ENCODE results near the gene RAB4A.
"Not testable (repeated sequence)": the region's sequence is repeated elsewhere in the genome, so short reads cannot be mapped to it uniquely, and the experiment has no call there.

RAB4A gene

DNA sequence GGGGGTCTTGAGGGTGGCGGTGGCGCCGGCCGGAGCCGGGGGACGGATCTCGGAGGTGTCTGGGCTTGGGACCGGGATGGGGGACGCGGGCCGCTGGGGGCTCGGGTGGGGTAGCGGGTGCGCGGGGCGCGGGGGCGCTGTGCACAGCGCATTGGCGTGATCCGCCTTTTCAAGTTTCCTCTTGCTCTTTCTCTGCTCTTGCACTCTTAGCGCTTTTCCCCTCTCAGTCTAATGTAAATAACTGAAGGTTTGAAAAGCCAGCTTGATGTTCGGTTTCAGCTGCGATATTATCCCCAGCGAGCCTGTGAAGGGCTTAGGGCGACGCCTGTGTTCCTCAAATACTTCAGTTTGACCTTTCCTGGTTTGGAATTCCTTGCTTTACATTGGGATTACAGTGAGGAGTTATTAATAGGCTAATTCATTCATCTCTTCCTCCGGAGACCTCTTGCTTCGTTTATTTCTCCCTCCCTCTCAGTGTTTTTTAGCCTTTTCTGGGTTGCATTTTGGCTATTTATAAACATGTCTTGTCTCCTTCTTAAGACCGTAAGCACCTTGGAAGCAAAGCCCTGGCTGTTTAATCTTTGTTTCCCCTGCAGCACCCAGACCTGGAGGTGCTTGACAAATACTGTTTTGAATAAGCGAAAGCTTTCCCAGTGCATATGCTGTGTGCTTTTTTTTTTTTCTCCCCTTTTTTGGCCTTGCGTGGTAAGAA is 693 bp downstream of the RAB4A start:
- DNase-seq (ENCODE audit: extremely low read depth in 1 of 2, low read depth in 1 of 2): peak in 1 of 2 donors; percentile 30

DNA sequence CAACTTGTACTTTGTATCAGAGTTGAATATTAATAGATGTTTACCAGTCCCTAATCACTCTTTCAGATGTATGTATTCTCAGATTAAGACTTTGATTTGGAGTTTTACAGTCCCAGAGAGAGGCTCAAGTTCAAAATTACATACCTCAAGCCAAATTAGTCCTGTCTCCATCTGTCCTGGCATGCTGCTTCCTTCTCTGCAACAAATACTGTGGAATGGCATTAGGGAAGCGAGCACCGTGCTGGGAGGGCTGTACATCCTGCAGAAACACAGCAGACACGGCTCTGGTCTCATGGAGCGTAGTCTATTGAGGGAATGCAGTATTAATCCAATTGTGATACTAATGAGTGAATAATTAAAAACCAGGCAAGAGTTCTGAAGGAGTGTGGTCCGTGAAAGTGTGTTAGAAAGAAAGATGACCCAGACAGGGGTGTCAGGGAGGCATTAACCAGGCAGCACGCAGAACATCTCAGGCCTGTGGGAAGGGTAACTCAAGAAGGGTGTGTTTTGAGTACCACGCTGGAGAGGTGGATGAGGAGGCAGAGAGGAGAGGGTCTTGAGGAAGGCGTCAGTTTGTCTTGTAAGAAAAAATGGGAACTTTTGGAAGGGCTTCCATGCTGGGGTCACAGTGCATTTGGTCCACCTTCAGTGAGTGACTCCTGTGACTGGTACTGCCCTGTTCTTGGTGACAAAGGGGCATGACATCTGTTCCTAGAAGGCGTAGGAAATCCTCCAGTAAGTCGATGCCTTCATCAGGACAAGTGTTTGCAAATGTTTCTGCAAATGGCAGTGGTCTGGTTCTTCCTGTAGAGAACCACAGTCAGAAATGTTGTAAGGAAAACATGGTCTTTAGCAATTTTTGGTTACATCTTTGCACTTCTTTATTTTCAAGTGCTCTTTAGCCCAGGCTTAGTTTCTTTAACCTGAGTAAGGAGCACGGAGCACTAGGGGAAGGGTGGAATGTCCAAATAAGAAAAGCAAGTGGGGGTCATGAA is 1.6 kb downstream of the RAB4A start:
- DNase-seq (ENCODE audit: extremely low read depth in 1 of 2, low read depth in 1 of 2): no peak

DNA sequence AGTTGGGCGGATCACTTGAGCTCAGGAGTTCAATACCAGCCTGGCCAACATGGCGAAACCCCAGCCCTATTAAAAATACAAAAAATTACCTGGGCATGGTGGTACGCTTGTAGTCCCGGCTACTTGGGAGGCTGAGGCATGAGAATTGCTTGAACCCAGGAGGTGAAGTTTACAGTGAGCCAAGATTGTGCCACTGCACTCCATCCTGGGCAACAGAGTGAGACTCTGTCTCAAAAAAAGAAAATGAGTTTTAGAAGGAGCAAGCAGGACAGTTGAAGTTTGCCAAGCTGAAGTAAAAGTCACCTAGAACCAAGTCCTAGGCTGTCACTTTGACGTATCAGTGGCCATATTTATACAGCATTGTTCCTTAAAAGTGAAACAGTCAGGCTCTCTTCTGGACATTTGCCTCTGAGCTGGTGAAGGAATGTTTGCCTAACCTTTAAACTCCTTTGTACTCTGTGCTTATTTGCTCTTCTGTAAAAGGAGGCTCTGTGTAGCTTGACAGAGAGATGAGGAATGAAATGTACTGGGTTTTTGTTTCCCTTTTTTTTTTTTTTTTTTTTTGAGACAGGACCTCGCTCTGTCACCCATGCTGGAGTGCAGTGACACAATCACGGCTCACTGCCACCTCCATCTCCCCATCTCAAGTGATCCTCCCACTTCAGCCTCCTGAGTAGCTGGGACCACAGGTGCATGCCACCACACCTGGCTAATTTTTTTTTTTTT is 2.8 kb downstream of the RAB4A start:
- no peak for DNase-seq (ENCODE audit: extremely low read depth in 1 of 2, low read depth in 1 of 2)

DNA sequence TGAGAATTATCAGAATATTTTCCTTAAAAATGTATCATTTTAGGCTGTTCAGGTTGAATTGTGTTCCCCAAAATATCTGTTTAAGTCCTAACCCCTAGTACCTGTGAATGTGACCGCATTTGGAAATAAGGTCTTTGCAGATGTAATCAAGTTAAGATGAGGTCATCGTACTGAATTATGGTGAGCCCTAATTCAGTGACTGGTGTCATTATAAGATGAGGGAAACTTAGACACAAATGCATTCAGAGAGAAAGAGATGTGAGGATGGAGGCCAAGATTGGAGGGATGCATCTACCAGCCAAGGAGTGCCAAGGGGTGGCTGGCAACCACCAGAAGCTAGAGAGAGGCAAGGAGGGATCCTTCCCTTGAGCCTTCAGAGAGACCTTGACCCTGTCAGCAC is 4.1 kb downstream of the RAB4A start:
- no peak for DNase-seq (ENCODE audit: extremely low read depth in 1 of 2, low read depth in 1 of 2)

DNA sequence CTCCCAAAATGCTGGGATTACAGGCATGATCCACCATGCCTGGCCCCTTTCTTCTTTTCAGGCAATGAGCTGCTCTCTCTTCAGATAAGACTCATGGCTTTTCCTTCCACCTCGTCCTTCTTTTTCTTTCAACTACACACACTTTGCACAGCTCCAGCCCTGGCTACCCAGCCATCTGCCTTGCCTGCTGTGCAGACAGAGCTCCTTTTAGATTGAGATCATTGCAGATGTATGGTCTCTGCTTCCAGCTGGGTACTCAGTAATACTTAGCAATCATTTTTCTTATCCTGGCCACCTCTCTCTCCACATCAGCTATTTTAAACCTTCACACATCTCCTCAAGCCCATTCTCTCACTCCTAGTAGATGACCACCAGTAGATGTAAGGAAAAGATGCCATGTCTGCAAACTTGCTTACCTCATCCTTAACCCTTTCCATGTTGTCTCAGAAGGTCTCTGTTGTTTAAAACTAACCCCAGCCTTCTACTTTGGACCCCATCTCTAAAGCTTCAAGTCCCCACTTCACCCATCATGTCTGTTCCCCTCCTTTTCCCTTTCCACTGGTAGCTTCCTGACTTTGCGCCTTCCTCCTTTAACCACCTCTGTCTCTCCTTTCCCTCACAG is 7.3 kb downstream of the RAB4A start:
- no peak for DNase-seq (ENCODE audit: extremely low read depth in 1 of 2, low read depth in 1 of 2)

DNA sequence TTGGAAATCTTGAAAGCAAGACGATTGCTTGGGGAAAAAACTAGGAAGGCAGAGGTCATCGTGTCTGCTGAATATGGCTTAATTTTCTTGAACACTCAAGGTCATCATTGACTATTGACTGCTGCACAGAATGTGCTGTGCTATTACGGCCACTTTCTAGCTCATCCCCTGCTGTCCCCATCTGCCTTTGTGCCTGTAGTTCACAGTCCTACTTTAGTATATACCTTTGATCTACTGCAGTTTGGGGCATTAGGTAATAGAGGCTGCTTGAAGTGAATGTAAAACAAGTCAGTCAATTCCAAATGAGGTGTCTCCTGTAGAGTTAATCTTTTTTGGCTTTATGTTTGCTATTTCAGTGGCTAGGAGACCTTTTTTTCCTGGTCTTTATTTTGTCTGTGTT is 8.3 kb downstream of the RAB4A start:
- no peak for DNase-seq (ENCODE audit: extremely low read depth in 1 of 2, low read depth in 1 of 2)

DNA sequence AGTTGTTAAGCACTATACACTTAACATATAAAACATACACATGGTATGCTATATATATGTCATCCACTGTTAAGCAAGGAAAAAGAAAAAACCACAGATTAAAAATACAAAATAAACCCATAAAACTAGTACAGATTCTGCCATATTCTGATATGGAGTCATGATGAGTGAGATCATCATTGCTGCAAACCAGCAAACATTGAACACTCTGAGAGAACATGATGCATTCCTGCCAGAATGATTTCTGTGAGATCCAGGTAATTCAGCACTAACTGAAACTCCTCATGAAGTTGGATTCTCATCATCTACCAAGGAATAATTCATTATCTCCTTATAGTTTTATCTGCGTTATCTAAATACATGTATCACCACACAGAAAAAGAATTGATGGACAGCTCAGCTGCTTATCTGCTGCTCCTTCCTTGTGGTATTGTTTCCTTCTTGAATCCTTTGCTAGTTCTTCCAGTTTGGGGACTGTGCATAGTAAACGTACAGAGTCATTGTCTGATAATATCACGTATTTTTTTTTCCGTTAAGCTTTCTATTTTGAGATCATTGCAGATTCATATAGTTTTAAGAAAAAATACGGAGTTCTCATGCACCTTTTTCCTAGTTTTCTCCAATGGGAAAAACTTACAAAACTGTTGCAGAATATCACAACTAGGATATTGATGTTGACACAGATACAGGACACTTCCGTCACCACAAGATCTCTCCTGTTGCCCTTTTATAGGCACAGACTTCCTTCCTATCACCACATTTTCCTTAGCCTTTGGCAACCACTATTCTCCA is 9.3 kb downstream of the RAB4A start:
- no peak for DNase-seq (ENCODE audit: extremely low read depth in 1 of 2, low read depth in 1 of 2)

DNA sequence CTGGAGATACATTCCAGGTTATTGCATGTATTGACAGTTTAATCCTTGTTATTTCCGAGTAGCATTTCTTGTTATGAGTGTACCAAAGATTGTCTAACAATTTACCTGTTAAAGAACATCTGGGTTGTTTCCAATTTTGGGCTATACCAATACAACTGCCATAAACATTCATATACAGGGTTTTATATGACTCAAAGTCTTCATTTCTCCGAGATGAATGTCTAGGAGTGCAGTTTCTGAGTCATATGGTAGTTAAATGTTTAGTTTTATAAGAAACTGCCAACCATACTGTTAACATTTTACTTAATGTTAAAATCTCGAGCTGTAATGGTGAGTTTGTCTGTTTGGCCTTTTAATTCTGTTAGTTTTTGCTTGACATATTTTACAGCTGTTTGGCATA is 10.0 kb downstream of the RAB4A start:
- no peak for DNase-seq (ENCODE audit: extremely low read depth in 1 of 2, low read depth in 1 of 2)

DNA sequence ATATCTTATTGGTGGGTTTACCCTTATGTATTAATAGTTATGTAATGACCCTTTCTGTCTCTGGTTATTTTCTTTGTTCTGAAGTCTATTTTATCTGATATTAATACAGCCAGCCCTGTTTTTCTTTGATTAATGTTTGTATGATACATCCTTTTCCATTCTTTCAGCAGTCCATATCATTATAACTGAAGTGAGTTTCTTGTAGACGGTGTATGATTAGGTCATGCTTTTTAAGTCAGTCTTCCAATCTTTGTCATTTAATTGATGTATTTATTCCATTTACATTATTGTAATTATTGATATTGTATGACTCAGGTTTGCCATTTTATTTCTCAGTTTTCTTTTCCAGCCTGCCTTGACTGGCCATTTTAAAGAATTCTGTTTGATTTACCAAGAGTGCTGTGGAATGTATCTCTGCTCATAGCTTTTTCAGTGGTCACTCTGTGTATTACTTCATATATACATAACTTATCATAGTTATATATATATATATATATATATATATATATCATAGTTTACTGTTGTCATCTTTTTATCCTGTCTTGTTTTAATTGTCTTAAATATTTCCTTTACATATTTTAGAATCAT is 10.5 kb downstream of the RAB4A start:
- no peak for DNase-seq (ENCODE audit: extremely low read depth in 1 of 2, low read depth in 1 of 2)

DNA sequence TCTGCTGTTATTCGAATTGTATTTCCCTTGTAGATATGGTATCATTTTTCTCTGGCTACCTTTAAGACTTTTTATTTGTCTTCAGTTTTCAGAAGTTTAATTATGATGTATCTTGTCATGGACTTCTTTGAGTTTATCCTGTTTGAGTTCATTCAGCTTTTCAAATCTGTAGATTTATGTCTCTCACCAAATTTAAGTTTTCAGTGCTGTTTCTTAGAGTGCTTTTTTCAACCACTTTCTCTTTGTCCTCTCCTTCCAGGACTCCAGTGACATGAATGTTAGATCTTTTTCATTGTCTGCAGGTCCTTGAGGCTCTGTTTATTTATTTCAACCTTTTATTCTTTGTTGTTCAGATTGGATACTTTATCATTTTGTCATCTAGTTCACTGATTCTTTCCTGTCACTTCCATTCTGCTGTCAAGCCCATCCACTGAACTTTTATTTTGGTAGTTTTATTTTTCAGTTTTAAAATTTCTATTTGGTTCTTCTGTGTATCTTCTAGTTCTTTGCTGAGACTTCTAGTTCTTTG is 11.4 kb downstream of the RAB4A start:
- no peak for DNase-seq (ENCODE audit: extremely low read depth in 1 of 2, low read depth in 1 of 2)

DNA sequence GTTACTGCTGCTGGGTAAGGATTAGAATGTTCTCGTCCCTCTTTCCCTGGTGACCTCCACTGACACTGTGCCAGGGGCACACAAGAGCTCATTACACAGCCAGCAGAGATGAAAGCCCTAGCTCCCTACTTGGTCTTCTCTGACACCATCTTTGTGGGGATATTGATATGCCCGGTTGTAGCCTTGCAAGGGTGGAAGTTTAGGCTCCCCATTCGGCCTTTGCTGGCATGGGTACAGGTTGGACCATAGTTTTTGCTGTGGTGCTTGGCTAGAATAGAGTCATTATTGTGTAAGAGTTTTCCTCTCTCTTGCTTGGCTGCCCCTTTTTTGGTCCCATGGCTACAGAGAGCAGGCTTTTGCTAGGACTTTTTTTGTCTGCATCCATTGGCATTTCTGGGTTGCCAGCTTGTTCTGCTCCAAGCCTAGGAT is 12.3 kb downstream of the RAB4A start:
- DNase-seq (ENCODE audit: extremely low read depth in 1 of 2, low read depth in 1 of 2): no peak

DNA sequence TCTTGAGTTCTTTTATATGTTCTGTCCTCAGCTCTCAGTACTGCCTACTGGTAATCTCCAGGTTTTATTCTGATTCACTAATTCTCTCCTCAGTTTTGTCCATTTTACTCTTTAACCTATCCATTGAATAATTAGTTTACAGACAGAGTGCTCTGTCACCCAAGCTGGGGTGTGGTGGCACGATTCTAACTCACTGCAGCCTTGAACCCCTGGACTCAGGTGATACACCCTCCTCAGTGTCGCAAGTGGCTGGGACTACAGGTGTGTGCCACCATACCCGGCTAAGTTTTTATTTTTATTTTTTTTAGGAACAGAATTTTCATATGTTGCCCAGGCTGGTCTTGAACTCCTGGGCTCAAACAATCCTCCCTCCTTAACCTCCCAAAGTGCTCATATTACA is 14.0 kb downstream of the RAB4A start:
- no peak for DNase-seq (ENCODE audit: extremely low read depth in 1 of 2, low read depth in 1 of 2)

DNA sequence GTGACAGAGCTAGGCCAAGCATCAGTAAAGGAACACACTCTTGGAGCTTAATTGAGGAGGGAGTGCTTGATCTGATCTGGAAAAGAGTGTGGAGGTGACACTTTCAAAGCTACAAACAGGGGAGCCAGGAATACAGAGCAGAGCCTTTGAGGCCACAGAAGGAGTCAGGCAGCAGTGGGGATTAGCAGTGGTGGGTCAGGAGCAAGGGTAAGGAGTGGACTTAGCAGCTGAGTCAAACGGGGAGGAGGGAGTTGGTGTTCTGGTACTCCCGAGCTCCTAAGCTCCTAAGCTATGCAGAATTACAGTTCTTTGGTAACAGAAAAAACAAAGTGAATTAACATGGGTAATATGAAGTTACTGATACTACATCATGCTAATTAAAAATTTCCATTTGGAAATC is 14.5 kb downstream of the RAB4A start:
- no peak for DNase-seq (ENCODE audit: extremely low read depth in 1 of 2, low read depth in 1 of 2)

DNA sequence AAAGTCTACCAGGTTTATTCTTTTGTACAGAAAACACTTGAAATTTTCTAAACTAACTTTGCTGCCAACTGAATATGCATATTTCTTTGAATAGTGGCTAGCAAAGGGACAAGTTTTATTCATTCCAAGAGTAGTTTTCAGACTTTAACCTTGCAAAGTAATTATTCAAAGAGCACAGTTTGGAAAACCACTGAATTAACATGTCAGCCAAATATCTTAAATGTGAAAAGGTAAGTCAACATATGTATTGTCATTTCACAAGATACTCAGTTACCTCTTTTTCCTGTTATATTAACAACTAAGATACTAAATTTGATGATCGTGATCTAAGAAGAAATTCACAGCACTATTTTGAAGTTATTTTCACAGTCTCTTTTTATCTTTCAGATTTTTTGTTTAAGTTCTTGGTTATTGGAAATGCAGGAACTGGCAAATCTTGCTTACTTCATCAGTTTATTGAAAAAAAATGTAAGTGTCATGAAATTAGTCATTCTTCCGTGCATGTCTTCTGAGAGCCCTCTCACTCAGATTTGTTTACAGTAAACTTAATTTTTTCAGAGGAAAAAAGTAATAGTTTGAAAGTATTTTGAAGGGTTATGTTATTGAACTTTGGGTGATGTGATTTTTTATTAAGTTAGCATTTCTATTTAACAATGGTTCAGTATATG is 15.3 kb downstream of the RAB4A start:
- no peak for DNase-seq (ENCODE audit: extremely low read depth in 1 of 2, low read depth in 1 of 2)

DNA sequence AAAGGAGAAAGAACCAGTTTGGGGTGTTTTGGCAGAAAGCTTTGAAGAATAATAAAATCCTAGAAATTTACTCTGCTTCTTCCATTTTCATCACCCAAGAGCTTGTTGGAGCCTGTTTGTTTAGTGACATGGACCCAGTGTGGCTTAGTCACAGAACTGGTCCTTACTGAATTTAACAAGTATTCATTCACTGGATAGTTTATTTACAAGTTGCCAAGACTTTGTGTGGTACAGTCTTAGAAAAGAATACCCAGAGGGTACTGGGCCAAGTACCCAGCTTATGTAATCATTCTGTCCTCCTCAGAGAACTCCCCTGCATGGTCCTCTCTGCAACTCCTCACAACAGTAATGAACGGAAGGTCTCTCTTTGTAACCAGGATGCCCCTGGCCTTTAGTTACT is 16.4 kb downstream of the RAB4A start:
- DNase-seq (ENCODE audit: extremely low read depth in 1 of 2, low read depth in 1 of 2): no peak

DNA sequence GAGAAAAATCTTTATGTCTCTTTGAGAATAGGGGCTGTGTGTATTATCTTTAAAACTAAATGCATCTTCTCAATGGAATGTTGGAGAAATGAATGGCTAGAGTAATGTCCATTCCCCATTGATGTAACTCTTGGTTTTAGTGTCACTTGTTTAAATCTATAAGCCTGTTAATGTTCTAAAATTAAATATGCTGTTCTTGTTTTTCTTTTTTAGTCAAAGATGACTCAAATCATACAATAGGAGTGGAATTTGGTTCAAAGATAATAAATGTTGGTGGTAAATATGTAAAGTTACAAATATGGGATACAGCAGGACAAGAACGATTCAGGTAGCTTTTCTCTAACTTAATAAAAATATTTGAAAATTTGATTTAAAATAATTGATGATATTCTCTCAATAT is 17.6 kb downstream of the RAB4A start:
- DNase-seq (ENCODE audit: extremely low read depth in 1 of 2, low read depth in 1 of 2): no peak

DNA sequence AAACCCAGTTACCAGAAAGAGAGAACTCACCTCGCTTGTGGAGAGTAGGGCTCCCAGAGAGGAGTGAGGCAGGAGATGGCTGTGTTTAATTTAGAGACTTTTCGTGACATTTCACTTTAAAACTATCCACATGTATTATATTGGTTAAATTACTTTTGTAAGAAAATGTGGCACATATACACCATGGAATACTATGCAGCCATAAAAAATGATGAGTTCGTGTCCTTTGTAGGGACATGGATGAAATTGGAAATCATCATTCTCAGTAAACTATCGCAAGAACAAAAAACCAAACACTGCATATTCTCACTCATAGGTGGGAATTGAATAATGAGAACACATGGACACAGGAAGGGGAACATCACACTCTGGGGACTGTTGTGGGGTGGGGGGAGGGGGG is 20.8 kb downstream of the RAB4A start:
- DNase-seq (ENCODE audit: extremely low read depth in 1 of 2, low read depth in 1 of 2): not testable (repeated sequence)

DNA sequence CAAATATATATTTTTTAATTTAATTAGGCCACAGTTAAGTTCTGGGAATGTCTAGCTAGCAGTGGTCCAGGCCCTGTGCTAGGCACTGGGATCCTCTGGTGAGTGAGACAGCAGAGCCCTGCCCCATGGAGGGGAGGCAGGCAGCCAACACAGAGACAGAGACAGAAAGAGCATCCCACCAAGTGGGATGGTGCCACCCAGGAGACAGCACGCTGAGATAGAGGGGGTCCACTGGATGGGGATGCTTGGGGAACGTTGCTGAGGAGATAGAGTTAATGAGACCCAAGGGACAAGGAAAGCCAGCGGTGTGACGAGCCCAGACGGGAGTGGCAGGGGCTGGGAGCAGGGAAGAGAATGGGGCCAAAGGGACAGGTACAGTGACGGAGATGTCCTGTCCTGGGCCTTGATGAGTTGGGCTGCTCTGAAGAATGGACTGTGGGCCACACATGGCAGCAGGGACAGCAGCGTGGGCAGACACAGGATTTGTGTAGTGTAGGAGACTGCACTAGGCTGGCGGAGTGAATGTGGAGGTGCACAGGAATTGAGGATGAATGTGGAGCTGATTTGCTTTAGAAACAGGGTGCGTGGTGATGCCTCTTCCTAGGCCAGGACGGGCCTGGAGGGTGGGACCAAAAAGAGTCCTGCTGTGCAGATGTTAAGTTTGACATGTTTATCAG is 22.8 kb downstream of the RAB4A start:
- no peak for DNase-seq (ENCODE audit: extremely low read depth in 1 of 2, low read depth in 1 of 2)
